Mesenchymal stem cell (in vitro differentiated cells and primary cell): ENCODE measurements around the gene FAM200C.

ENCODE experiments used
- DNase-seq: peaks from one replicate; pipeline ENCODE4 v3.0.0-alpha.2; 2013
- H2AFZ ChIP-seq: one replicate; pipeline ENCODE4 v1.6.1; 2013; ENCODE audit warnings: low read depth, mild to moderate bottlenecking, control low read depth, inconsistent platforms, low read length, moderate library complexity
- H2AK5ac ChIP-seq: 2 replicates; pipeline ENCODE4 v1.6.1; 2013; ENCODE audit warnings: low read length, moderate library complexity, mild to moderate bottlenecking, inconsistent platforms; ENCODE audit not compliant: severe bottlenecking
- H2BK120ac ChIP-seq: one replicate; pipeline ENCODE4 v1.6.1; 2013; ENCODE audit warnings: low read depth, mild to moderate bottlenecking, inconsistent platforms, low read length, moderate library complexity
- H2BK12ac ChIP-seq, 2 experiments: one replicate each; pipeline ENCODE4 v1.6.1; 2013; ENCODE audit warnings: inconsistent platforms in 2 of 2, low read length in 2 of 2, mild to moderate bottlenecking in 2 of 2, moderate library complexity in 2 of 2, control low read depth in 1 of 2
- H2BK15ac ChIP-seq: one replicate; pipeline ENCODE4 v1.6.1; 2013; ENCODE audit warnings: mild to moderate bottlenecking, low read depth, inconsistent platforms; ENCODE audit not compliant: poor library complexity, severe bottlenecking
- H2BK5ac ChIP-seq: 2 replicates; pipeline ENCODE4 v1.6.1; 2013; ENCODE audit warnings: low read depth, mild to moderate bottlenecking, low read length, control low read depth, inconsistent platforms; ENCODE audit not compliant: poor library complexity, severe bottlenecking
- H3K14ac ChIP-seq, 2 experiments: one replicate each; pipeline ENCODE4 v1.6.1; 2013; ENCODE audit warnings: inconsistent platforms in 2 of 2, low read length in 2 of 2, control low read depth in 1 of 2, mild to moderate bottlenecking in 1 of 2, moderate library complexity in 1 of 2
- H3K18ac ChIP-seq, 2 experiments: one replicate each; pipeline ENCODE4 v1.6.1; 2013; ENCODE audit warnings: inconsistent platforms in 2 of 2, low read length in 2 of 2, control low read depth in 1 of 2, low read depth in 1 of 2, mild to moderate bottlenecking in 1 of 2
- H3K23ac ChIP-seq, 2 experiments: one replicate each; pipeline ENCODE4 v1.6.1; 2013; ENCODE audit warnings: inconsistent platforms in 2 of 2, low read length in 2 of 2, mild to moderate bottlenecking in 2 of 2, moderate library complexity in 2 of 2, control low read depth in 1 of 2
- H3K27ac ChIP-seq: 2 replicates; pipeline ENCODE4 v1.5.1; 2013; ENCODE audit warnings: mild to moderate bottlenecking, moderate library complexity, low read length, control low read depth, inconsistent platforms; ENCODE audit not compliant: poor library complexity, severe bottlenecking
- H3K27me3 ChIP-seq, 2 experiments: 2 replicates each; pipeline versions ENCODE4 v1.6.1 to v1.7.0; 2013; ENCODE audit warnings: low read length in 2 of 2, mild to moderate bottlenecking in 2 of 2, moderate library complexity in 2 of 2, control low read depth in 1 of 2, inconsistent platforms in 1 of 2; ENCODE audit not compliant: control insufficient read depth in 1 of 2, insufficient read depth in 1 of 2
- H3K36me3 ChIP-seq, 2 experiments: 2 replicates each; pipeline versions ENCODE4 v1.6.1 to v1.7.0; 2013; ENCODE audit warnings: low read length in 2 of 2, control low read depth in 1 of 2, inconsistent platforms in 1 of 2, low read depth in 1 of 2, mild to moderate bottlenecking in 1 of 2; ENCODE audit not compliant: insufficient read depth in 2 of 2, control insufficient read depth in 1 of 2
- H3K4ac ChIP-seq, 2 experiments: one replicate each; pipeline ENCODE4 v1.6.1; 2013; ENCODE audit warnings: inconsistent platforms in 2 of 2, low read length in 2 of 2, mild to moderate bottlenecking in 2 of 2, moderate library complexity in 2 of 2, control low read depth in 1 of 2, low read depth in 1 of 2
- H3K4me1 ChIP-seq: 2 replicates; pipeline ENCODE4 v1.6.1; 2013; ENCODE audit warnings: low read depth, low read length, control low read depth; ENCODE audit not compliant: control insufficient read depth, insufficient read depth
- H3K4me2 ChIP-seq: 2 replicates; pipeline ENCODE4 v1.6.1; 2013; ENCODE audit warnings: low read length, mild to moderate bottlenecking, inconsistent platforms; ENCODE audit not compliant: poor library complexity, severe bottlenecking
- H3K4me3 ChIP-seq, 2 experiments: 2 replicates each; pipeline versions ENCODE4 v1.5.1 to v1.7.0; 2013; ENCODE audit warnings: low read length in 2 of 2, mild to moderate bottlenecking in 2 of 2, control low read depth in 1 of 2, low read depth in 1 of 2; ENCODE audit not compliant: insufficient read depth in 1 of 2
- H3K79me1 ChIP-seq: replicated peaks from 2 replicates; pipeline ENCODE4 v1.6.1; 2013; ENCODE audit warnings: mild to moderate bottlenecking, control low read depth, low read length, inconsistent platforms; ENCODE audit not compliant: poor library complexity, severe bottlenecking
- H3K9ac ChIP-seq: 2 replicates; pipeline ENCODE4 v1.7.0; 2013; ENCODE audit warnings: mild to moderate bottlenecking, low read length, moderate library complexity
- H3K9me3 ChIP-seq: 2 replicates; pipeline ENCODE4 v1.7.0; 2013; ENCODE audit warnings: mild to moderate bottlenecking, low read length; ENCODE audit not compliant: control insufficient read depth
- H4K8ac ChIP-seq: one replicate; pipeline ENCODE4 v1.6.1; 2013; ENCODE audit warnings: inconsistent platforms, mild to moderate bottlenecking, low read length, moderate library complexity
- H4K91ac ChIP-seq: one replicate; pipeline ENCODE4 v1.6.1; 2013; ENCODE audit warnings: mild to moderate bottlenecking, low read length, inconsistent platforms
- WGBS: methylation state at CpG from one replicate; pipeline ENCODE4 v1.1.7; 2013; ENCODE audit warnings: mixed read lengths; 5-methylcytosine and 5-hydroxymethylcytosine counted together

FAM200C gene

DNA sequence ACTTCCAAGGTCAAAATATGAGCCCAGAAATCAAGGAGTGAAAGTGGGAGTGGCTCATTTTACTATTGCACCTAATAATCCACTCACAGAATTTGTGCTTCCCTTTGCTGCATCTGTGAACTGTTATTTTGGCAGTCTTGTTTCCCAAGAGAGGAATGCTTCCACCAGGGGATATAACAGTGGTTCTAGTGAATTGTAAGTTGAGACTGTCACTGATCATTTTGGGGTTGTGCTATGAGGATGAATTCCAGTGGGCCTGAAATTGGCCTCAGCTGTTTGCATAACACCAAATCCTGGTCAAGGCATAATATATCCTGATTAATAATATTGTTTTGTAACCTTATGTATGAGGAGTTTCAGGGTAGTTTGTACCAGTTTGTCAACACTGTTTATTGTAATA, 14.4 kb downstream of the FAM200C start:
- Histone ChIP-seq H4K91ac (no peak overlapping the region), H2AK5ac (no peak overlapping the region), H2BK120ac (no peak overlapping the region)

DNA sequence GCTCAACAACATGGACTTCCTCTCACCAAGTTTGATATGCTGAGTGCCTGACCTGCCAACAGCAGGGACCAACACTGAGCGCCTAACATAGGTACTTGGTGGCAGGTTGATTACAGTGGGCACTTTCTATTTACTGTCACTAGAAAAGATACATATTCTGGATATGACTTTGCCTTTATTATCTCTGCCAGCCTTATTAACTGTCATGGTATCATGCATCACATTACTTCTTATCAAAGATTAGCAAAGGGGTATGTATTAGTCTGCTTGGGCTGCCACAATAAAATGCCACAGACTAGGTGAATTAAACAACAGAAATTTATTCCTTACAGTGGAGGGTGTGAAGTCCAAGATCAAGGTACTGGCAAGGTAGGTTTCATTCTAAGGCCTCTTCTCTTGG, 15.2 kb downstream of the FAM200C start:
- Histone ChIP-seq H3K4me3 (no peak overlapping the region), H4K91ac (no peak overlapping the region), H3K4me2 (no peak overlapping the region), H4K8ac (no peak overlapping the region), H3K27ac (no peak overlapping the region), H3K27me3 (peaks cover 0 to 9% of the 10 kb centered on the region in 2 experiments), H2BK120ac (no peak overlapping the region), H3K9ac (no peak overlapping the region), H2BK15ac (no peak overlapping the region), H3K4ac (no peak overlapping the region), H3K9me3 (peaks cover 16% of the 10 kb centered on the region), H2AFZ (no peak overlapping the region), H3K79me1 (no peaks in the 10 kb centered on the region), H3K23ac (no peak overlapping the region), H3K4me1 (no peaks in the 10 kb centered on the region), H2BK5ac (no peak overlapping the region), H3K36me3 (no peaks in the 10 kb centered on the region), H3K18ac (no peak overlapping the region), H2BK12ac (no peak overlapping the region), H2AK5ac (no peak overlapping the region), H3K14ac (no peak overlapping the region)
- 100% methylated on average over 1 of the region's 1 CpG for WGBS
- DNase-seq, result no peak

More for the DNA sequence above, 14.4 kb downstream of the FAM200C start:
- no peak overlapping the region for H2BK15ac ChIP-seq
- H3K4ac ChIP-seq, result no peak overlapping the region
- no peak overlapping the region for H3K14ac ChIP-seq
- H3K36me3 ChIP-seq, result no peaks in the 10 kb centered on the region
- no peak overlapping the region for H3K9ac ChIP-seq
- H2BK12ac ChIP-seq, result no peak overlapping the region
- H4K8ac ChIP-seq, result no peak overlapping the region
- H2BK5ac ChIP-seq, result no peak overlapping the region
- H3K9me3 ChIP-seq, result peaks cover 16% of the 10 kb centered on the region
- peaks cover 0 to 8% of the 10 kb centered on the region in 2 experiments for H3K27me3 ChIP-seq
- no peaks in the 10 kb centered on the region for H3K79me1 ChIP-seq
- no peak overlapping the region for H3K4me2 ChIP-seq
- no peak overlapping the region for H2AFZ ChIP-seq
- H3K4me3 ChIP-seq, result no peak overlapping the region
- no peak overlapping the region for H3K23ac ChIP-seq
- no peaks in the 10 kb centered on the region for H3K4me1 ChIP-seq
- no peak overlapping the region for H3K18ac ChIP-seq
- no peak overlapping the region for H3K27ac ChIP-seq
- no peak for DNase-seq

DNA sequence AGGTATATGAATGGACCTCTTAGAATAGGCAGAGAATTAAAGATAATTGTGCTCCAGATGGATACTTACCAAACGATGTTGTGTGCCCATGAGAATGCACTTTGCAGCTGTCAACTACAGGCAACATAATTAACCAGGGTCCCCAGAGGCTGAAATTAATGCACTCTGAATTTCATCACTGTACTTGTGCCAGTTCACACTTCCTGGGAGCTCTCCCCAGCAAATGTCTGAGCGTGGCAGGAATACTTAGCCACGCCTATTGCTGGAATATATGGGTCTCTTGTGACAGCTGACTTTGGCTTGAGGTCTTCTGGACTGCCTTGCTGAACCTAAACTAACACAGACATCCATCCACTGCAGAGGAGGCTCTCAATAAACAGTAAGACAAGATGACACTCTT, 17.5 kb downstream of the FAM200C start:
- no peak overlapping the region for H4K8ac ChIP-seq
- no peak overlapping the region for H3K18ac ChIP-seq
- H3K79me1 ChIP-seq, result no peaks in the 10 kb centered on the region
- no peak overlapping the region for H4K91ac ChIP-seq
- H2AK5ac ChIP-seq, result no peak overlapping the region
- 62% methylated on average over 3 of the region's 3 CpGs for WGBS
- no peak overlapping the region for H2BK5ac ChIP-seq
- H3K23ac ChIP-seq, result no peak overlapping the region
- H3K4me3 ChIP-seq, result no peak overlapping the region
- H3K9me3 ChIP-seq, result peaks cover 8% of the 10 kb centered on the region
- H2BK12ac ChIP-seq, result no peak overlapping the region
- no peak overlapping the region for H3K4me2 ChIP-seq
- H2AFZ ChIP-seq, result no peak overlapping the region
- H3K4ac ChIP-seq, result no peak overlapping the region
- no peak overlapping the region for H3K27ac ChIP-seq
- H3K36me3 ChIP-seq, result no peaks in the 10 kb centered on the region
- H3K27me3 ChIP-seq, result peaks cover 0 to 12% of the 10 kb centered on the region in 2 experiments
- H3K4me1 ChIP-seq, result no peaks in the 10 kb centered on the region
- no peak overlapping the region for H2BK120ac ChIP-seq
- H3K9ac ChIP-seq, result no peak overlapping the region
- H2BK15ac ChIP-seq, result no peak overlapping the region
- no peak overlapping the region for H3K14ac ChIP-seq
- DNase-seq, result no peak

DNA sequence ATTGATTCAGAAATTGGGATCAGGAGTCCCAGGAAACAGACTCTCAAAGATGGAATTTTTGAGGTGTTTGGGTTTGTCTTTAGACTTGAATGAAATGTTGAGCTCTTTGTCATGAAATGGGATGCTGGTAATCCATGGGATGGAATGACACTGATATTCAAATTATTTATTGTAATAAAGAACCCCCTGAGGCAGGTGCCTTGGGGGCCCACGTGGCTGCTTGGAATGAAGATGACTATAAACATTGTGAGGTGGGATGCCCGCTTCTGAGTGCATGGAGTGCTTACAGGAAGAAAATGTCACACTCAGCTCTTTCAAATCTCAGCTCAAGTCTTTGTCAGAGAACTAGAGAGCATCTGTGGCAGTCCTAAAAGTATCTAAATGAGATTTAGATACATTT, 19.8 kb downstream of the FAM200C start:
- Histone ChIP-seq H2BK12ac (no peak overlapping the region), H3K9me3 (no peaks in the 10 kb centered on the region), H2AFZ (no peak overlapping the region), H2AK5ac (no peak overlapping the region), H4K91ac (no peak overlapping the region), H2BK120ac (no peak overlapping the region), H3K27ac (no peak overlapping the region), H2BK5ac (no peak overlapping the region), H3K14ac (no peak overlapping the region), H3K36me3 (no peaks in the 10 kb centered on the region), H3K4me1 (no peaks in the 10 kb centered on the region), H3K79me1 (no peaks in the 10 kb centered on the region), H3K4me3 (no peak overlapping the region), H3K4ac (no peak overlapping the region), H3K27me3 (peaks cover 7 to 12% of the 10 kb centered on the region in 2 experiments), H4K8ac (no peak overlapping the region), H3K23ac (no peak overlapping the region), H2BK15ac (no peak overlapping the region), H3K4me2 (no peak overlapping the region), H3K18ac (no peak overlapping the region), H3K9ac (no peak overlapping the region)
- DNase-seq, result no peak
- 50% methylated on average over 1 of the region's 2 CpGs for WGBS
